HEK293 (cell line): ENCODE measurements around the gene NLRP6.

Source experiments
- KLF16 ChIP-seq: fragments of 450-650 bp; formaldehyde crosslinking; IDR thresholded peaks from 2 replicates; pipeline ENCODE4 v1.5.1; 2017; ENCODE audit warnings: missing biosample characterization, missing genetic modification characterization
- MZF1 ChIP-seq: fragments of 450-650 bp; formaldehyde crosslinking; IDR thresholded peaks from 2 replicates; pipeline ENCODE4 v1.5.1; 2017; ENCODE audit warnings: missing biosample characterization, missing genetic modification characterization, borderline replicate concordance
- PRDM4 ChIP-seq: fragments of 450-650 bp; formaldehyde crosslinking; IDR thresholded peaks from 2 replicates; pipeline ENCODE4 v1.5.1; 2017; ENCODE audit warnings: missing biosample characterization, missing genetic modification characterization
- TCF7L2 ChIP-seq: IDR thresholded peaks from 2 replicates; pipeline ENCODE4 v1.6.1; 2011; ENCODE audit warnings: low read depth, mild to moderate bottlenecking, inconsistent platforms, low read length, moderate library complexity, borderline replicate concordance
- ZNF274 ChIP-seq, 2 experiments: fragments of 200-500 bp in 1 of 2; fragments of 450-650 bp in 1 of 2; sonication (Bioruptor generic) in 1 of 2; formaldehyde crosslinking in 1 of 2; IDR thresholded peaks; 2 replicates each; pipeline versions ENCODE4 v1.5.1 to v1.6.1; 2014 to 2016; ENCODE audit warnings: borderline replicate concordance in 1 of 2, inconsistent platforms in 1 of 2, low read length in 1 of 2, missing biosample characterization in 1 of 2, missing genetic modification characterization in 1 of 2
- ZNF335 ChIP-seq: fragments of 450-650 bp; formaldehyde crosslinking; conservative IDR thresholded peaks from 2 replicates; pipeline ENCODE4 v1.5.1; 2016; ENCODE audit warnings: missing biosample characterization, missing genetic modification characterization
- ZNF416 ChIP-seq: fragments of 450-650 bp; formaldehyde crosslinking; IDR thresholded peaks from 2 replicates; pipeline ENCODE4 v1.5.1; 2016; ENCODE audit warnings: missing biosample characterization, missing genetic modification characterization
- ZNF555 ChIP-seq: fragments of 450-650 bp; formaldehyde crosslinking; conservative IDR thresholded peaks from 2 replicates; pipeline ENCODE4 v1.5.1; 2017; ENCODE audit warnings: missing biosample characterization, mild to moderate bottlenecking, missing genetic modification characterization, inconsistent platforms
- ZNF768 ChIP-seq: fragments of 450-650 bp; formaldehyde crosslinking; IDR thresholded peaks from 2 replicates; pipeline ENCODE4 v1.5.1; 2018; ENCODE audit warnings: missing biosample characterization, mild to moderate bottlenecking, missing genetic modification characterization
- ZSCAN16 ChIP-seq: fragments of 450-650 bp; formaldehyde crosslinking; IDR thresholded peaks from 2 replicates; pipeline ENCODE4 v1.5.1; 2016; ENCODE audit warnings: missing biosample characterization, missing genetic modification characterization
- TF ChIP-seq, protein P1 (sequence below): fragments of 450-650 bp; formaldehyde crosslinking; IDR thresholded peaks from 2 replicates; pipeline ENCODE4 v1.5.1; 2016; ENCODE audit warnings: missing biosample characterization, missing genetic modification characterization
- TF ChIP-seq, protein P2 (sequence below): fragments of 450-650 bp; formaldehyde crosslinking; IDR thresholded peaks from 2 replicates; pipeline ENCODE4 v1.5.1; 2016; ENCODE audit warnings: missing biosample characterization, missing genetic modification characterization

DNA sequence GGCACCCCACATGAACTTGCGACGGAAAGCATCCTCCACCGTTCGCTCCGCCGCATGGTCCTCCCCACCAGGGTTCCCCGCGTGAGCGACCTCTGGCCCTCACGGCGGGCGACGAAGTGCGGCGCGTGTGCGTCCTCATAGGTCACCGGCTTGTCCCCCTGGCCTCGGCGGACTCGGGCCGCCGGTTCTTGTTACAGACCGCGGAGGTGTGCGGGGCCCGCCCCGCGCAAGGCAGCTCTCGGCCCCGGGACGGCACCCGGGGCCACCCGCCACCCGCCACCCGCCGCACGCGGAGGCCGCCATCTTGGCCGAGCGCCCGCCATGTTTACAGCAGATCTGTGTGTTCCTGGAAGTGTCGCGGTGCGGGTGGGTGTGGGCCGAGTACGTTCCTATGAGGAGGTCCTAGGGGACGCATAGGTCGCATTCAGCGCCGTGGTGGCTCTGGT is 25.9 kb downstream of the NLRP6 start:
- TF ChIP-seq, protein P1, sequence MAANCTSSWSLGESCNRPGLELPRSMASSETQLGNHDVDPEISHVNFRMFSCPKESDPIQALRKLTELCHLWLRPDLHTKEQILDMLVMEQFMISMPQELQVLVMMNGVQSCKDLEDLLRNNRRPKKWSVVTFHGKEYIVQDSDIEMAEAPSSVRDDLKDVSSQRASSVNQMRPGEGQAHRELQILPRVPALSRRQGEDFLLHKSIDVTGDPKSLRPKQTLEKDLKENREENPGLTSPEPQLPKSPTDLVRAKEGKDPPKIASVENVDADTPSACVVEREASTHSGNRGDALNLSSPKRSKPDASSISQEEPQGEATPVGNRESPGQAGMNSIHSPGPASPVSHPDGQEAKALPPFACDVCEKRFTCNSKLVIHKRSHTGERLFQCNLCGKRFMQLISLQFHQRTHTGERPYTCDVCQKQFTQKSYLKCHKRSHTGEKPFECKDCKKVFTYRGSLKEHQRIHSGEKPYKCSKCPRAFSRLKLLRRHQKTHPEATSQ (tag by site-specific recombination), result no peak
- TF ChIP-seq, protein P2, sequence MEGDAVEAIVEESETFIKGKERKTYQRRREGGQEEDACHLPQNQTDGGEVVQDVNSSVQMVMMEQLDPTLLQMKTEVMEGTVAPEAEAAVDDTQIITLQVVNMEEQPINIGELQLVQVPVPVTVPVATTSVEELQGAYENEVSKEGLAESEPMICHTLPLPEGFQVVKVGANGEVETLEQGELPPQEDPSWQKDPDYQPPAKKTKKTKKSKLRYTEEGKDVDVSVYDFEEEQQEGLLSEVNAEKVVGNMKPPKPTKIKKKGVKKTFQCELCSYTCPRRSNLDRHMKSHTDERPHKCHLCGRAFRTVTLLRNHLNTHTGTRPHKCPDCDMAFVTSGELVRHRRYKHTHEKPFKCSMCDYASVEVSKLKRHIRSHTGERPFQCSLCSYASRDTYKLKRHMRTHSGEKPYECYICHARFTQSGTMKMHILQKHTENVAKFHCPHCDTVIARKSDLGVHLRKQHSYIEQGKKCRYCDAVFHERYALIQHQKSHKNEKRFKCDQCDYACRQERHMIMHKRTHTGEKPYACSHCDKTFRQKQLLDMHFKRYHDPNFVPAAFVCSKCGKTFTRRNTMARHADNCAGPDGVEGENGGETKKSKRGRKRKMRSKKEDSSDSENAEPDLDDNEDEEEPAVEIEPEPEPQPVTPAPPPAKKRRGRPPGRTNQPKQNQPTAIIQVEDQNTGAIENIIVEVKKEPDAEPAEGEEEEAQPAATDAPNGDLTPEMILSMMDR, result no peak
- TF ChIP-seq ZNF335 (tag by site-specific recombination) (no peak), PRDM4 (tag by site-specific recombination) (no peak), ZNF416 (tag by site-specific recombination) (no peak), KLF16 (no peak), ZNF768 (no peak), ZNF555 (tag by site-specific recombination) (no peak), ZSCAN16 (tag by site-specific recombination) (no peak), ZNF274 (IDR thresholded peaks at IDR 0.05; ENCODE audit: low read length) (no peak), ZNF274 (tag by site-specific recombination; IDR thresholded peaks at IDR 0.05; ENCODE audit: borderline replicate concordance) (no peak), TCF7L2 (no peak), MZF1 (tag by site-specific recombination) (no peak)
